Breast epithelium (tissue), 4 donors: ENCODE measurements around the gene FOXD4L1. TPM values are rescaled to one million over a fixed set of nuclear protein-coding genes. Genes with fewer than 3 reads are reported as not detected.
"Not testable (repeated sequence)": the region's sequence is repeated elsewhere in the genome, so short reads cannot be mapped to it uniquely, and the experiment has no call there.

Source experiments
- DNase-seq, 2 donors: peaks; one replicate each; pipeline ENCODE4 v3.0.0-alpha.2; 2019; ENCODE audit warnings: low spot score in 2 of 2
- H3K27ac ChIP-seq, 2 donors: fragments of 200-600 bp; sonication (generic) in 1 of 2; one replicate each; pipeline ENCODE4 v1.5.1; 2016 to 2019; ENCODE audit warnings: mild to moderate bottlenecking in 1 of 2
- H3K27me3 ChIP-seq, 2 donors: fragments of 200-600 bp; sonication (generic) in 1 of 2; one replicate each; pipeline versions ENCODE4 v1.5.1 to v1.6.0; 2017 to 2019; ENCODE audit warnings: control low read depth in 1 of 2, mild to moderate bottlenecking in 1 of 2
- H3K36me3 ChIP-seq: fragments of 200-600 bp; one replicate; pipeline ENCODE4 v1.5.1; 2019
- H3K4me1 ChIP-seq, 2 donors: fragments of 200-600 bp; sonication (generic); one replicate each; pipeline ENCODE4 v1.5.1; 2016 to 2019; ENCODE audit warnings: control low read depth in 1 of 2
- H3K4me3 ChIP-seq, 3 donors: fragments of 200-600 bp; sonication (generic); 1 replicate in 2 of 3; 2 replicates in 1 of 3; pipeline ENCODE4 v1.5.1; 2016 to 2019; ENCODE audit warnings: mild to moderate bottlenecking in 3 of 3, moderate library complexity in 2 of 3
- H3K9me3 ChIP-seq, 2 donors: fragments of 200-600 bp; sonication (generic) in 1 of 2; one replicate each; pipeline ENCODE4 v1.5.1; 2016 to 2019; ENCODE audit warnings: control low read depth in 1 of 2
- intact Hi-C: fragments of 100-400 bp; cut with DNase I; formaldehyde crosslinking; loops from one replicate; pipeline ENCODE4 v1.15.1; 2023; ENCODE audit warnings: low total_unique reads
- total RNA-seq, 3 donors: library from RNA; depleted of rRNA; stranded (reverse); fragments of >200 nt; gene quantifications; one replicate each; pipeline ENCODE4 v1.1.0, GENCODE V29; 2016

Gene FOXD4L1
- total RNA-seq, 3 donors from 2014 or later: 0.16 to 0.44 TPM; not detected in 1

DNA sequence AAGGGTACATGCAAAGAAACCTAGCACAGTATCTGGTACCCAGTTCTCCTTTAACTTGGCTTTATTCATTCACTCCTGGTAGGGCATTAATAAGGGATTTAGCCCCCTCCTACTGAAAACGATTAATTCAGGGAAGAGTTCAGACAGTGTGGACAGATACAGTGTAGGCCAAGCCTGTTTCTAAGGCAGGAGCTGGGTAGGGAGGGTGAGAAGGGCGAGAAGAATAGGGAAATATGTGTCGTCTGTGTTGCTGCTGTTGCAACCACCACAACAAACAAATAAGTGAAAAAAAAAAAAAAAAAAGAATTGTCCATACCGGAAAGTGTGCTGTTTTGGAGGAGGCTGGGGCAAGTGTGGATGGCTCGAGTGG lies 42.4 kb downstream of the FOXD4L1 start:
- intact Hi-C loops, H3K9me3 ChIP-seq, H3K4me1 ChIP-seq, H3K27ac ChIP-seq, H3K36me3 ChIP-seq, DNase-seq, H3K27me3 ChIP-seq: not testable (repeated sequence)
- H3K4me3 ChIP-seq: peak overlapping the region in 1 of 3 donors; percentile 61

- H3K36me3 ChIP-seq, H3K9me3 ChIP-seq, DNase-seq, H3K4me1 ChIP-seq, intact Hi-C loops, H3K27me3 ChIP-seq: not testable (repeated sequence)
- Histone ChIP-seq H3K27ac (peak overlapping the region; percentile 52 to 86), H3K4me3 (peak overlapping the region; percentile 60 to 83 (median 61))
Observed at GRCh38 chr2:113541204-113541975, 42.9 kb downstream of the FOXD4L1 start.

GRCh38 chr2:113541976-113542485 lies 43.6 kb downstream of the FOXD4L1 start:
- DNase-seq, intact Hi-C loops, H3K36me3 ChIP-seq, H3K4me1 ChIP-seq, H3K9me3 ChIP-seq, H3K27me3 ChIP-seq: not testable (repeated sequence)
- Histone ChIP-seq H3K27ac (peak overlapping the region in 1 of 2 donors; percentile 86), H3K4me3 (peak overlapping the region; percentile 60 to 83 (median 61))

DNA sequence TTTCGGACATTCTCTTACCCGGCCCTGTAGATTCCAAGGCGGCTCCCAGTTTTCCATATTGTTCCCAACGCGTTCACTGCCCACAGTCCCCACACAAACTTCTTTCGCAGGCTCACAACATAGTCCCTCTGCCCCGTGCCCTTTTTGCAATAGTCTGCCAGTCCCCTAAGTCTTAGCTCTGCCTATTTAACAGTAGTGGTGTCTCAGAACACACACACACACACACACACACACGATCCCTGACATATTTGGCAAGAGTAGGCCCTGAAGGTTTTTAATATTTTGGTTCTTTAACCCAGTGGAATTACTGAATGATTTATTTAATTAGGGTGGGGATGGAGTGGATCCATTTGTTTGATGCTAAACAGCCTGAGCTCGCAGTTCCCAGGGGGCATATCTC lies 44.1 kb downstream of the FOXD4L1 start:
- DNase-seq, H3K4me1 ChIP-seq, intact Hi-C loops, H3K9me3 ChIP-seq, H3K27ac ChIP-seq, H3K27me3 ChIP-seq, H3K36me3 ChIP-seq: not testable (repeated sequence)
- H3K4me3 ChIP-seq: peak overlapping the region; percentile 60 to 83 (median 61)

Other genes with a start within 250 kb of the FOXD4L1 start
- gene PAX8, start 219.7 kb upstream of the FOXD4L1 start, total RNA-seq: 1 to 10 TPM in 2 of 3 donors, under 1 TPM in 1; under 0.01 to 2.6 (median 1.0) TPM
- 10 to 100 TPM; 29.9 to 51.1 (median 41.6) TPM for gene ZNG1B, start 61.0 kb upstream of the FOXD4L1 start, total RNA-seq
- gene RABL2A, start 128.6 kb downstream of the FOXD4L1 start, total RNA-seq: 10 to 100 TPM; 10.1 to 23.7 (median 14.7) TPM